SK-N-SH (cell line): ENCODE data around the gene EFNB1.

Source experiments
- CTCF ChIP-seq: fragments of 200-600 bp; sonication (generic); IDR thresholded peaks from 2 replicates; pipeline ENCODE4 v1.6.1; 2017; ENCODE audit warnings: antibody characterized with exemption, mild to moderate bottlenecking, moderate library complexity
- FOXJ3 ChIP-seq: sonication (generic); formaldehyde crosslinking; IDR thresholded peaks from 2 replicates; pipeline ENCODE4 v1.5.1; 2020; ENCODE audit warnings: mild to moderate bottlenecking, missing genetic modification reagents
- JUND ChIP-seq: IDR thresholded peaks from 2 replicates; pipeline ENCODE4 v1.4.0; 2012
- MAX ChIP-seq: IDR thresholded peaks from 2 replicates; pipeline ENCODE4 v1.4.0; 2012; ENCODE audit warnings: low read depth
- MEF2A ChIP-seq: IDR thresholded peaks from 2 replicates; pipeline ENCODE4 v1.4.0; 2012; ENCODE audit warnings: low read depth, borderline replicate concordance
- PBX3 ChIP-seq: IDR thresholded peaks from 2 replicates; pipeline ENCODE4; 2012
- POLR2AphosphoS5 ChIP-seq: IDR thresholded peaks from 2 replicates; pipeline ENCODE4 v1.6.1; 2012; ENCODE audit warnings: low read depth, low read length
- RAD21 ChIP-seq: IDR thresholded peaks from 2 replicates; pipeline ENCODE4 v1.6.1; 2012; ENCODE audit warnings: mild to moderate bottlenecking, low read length
- REST ChIP-seq: IDR thresholded peaks from 2 replicates; pipeline ENCODE4 v1.6.1; 2012; ENCODE audit warnings: mild to moderate bottlenecking, low read depth, low read length, moderate library complexity
- SIN3A ChIP-seq: IDR thresholded peaks from 2 replicates; pipeline ENCODE4 v1.6.1; 2012; ENCODE audit warnings: low read depth, mild to moderate bottlenecking, low read length, moderate library complexity, borderline replicate concordance
- TAF1 ChIP-seq: IDR thresholded peaks from 2 replicates; pipeline ENCODE4 v1.6.1; 2012; ENCODE audit warnings: low read depth, mild to moderate bottlenecking, low read length, moderate library complexity, borderline replicate concordance
- TCF12 ChIP-seq: IDR thresholded peaks from 2 replicates; pipeline ENCODE4 v1.4.0; 2012
- USF2 ChIP-seq: fragments of 150-350 bp; IDR thresholded peaks from 2 replicates; pipeline ENCODE4 v1.6.1; 2017; ENCODE audit warnings: antibody characterized with exemption, low read length, low read depth, borderline replicate concordance
- YY1 ChIP-seq: IDR thresholded peaks from 2 replicates; pipeline ENCODE4 v1.4.0; 2012; ENCODE audit warnings: low read depth, mild to moderate bottlenecking

- TF ChIP-seq CTCF, result no peak
- TF ChIP-seq MAX, result no peak
- no peak for TF ChIP-seq PBX3
- TF ChIP-seq POLR2AphosphoS5, result no peak
- TF ChIP-seq TCF12, result no peak
- no peak for TF ChIP-seq SIN3A
- TF ChIP-seq FOXJ3 (CRISPR knock-in tag), result no peak
- TF ChIP-seq YY1, result no peak
- no peak for TF ChIP-seq RAD21
- no peak for TF ChIP-seq TAF1
- TF ChIP-seq USF2, result no peak
- no peak for TF ChIP-seq REST
- no peak for TF ChIP-seq JUND
- TF ChIP-seq MEF2A, result no peak
Observed at GRCh38 chrX:68868316-68868715, 39.5 kb downstream of the EFNB1 start.
